Fibroblast of lung (primary cell): ENCODE results near the gene SLC16A4. TPM values are rescaled to one million over a fixed set of nuclear protein-coding genes. Genes with fewer than 3 reads are reported as not detected.

Source experiments
- DNase-seq, 2 donors: peaks; one replicate each; pipeline versions ENCODE4 v3.0.0 to v3.0.0-alpha.2; 2010; ENCODE audit warnings: low read depth in 2 of 2
- H2AFZ ChIP-seq: 2 replicates; pipeline ENCODE4 v1.5.1; 2012; ENCODE audit warnings: low read length, control low read depth, inconsistent platforms
- H3K27ac ChIP-seq: 2 replicates; pipeline ENCODE4 v1.5.1; 2011; ENCODE audit warnings: low read length, control low read depth; ENCODE audit not compliant: insufficient read depth
- H3K27me3 ChIP-seq: 2 replicates; pipeline ENCODE4 v1.5.1; 2011; ENCODE audit warnings: mild to moderate bottlenecking, low read length; ENCODE audit not compliant: control insufficient read depth, insufficient read depth
- H3K36me3 ChIP-seq: 2 replicates; pipeline ENCODE4 v1.5.1; 2011; ENCODE audit warnings: low read length; ENCODE audit not compliant: control insufficient read depth, insufficient read depth
- H3K4me1 ChIP-seq: 2 replicates; pipeline ENCODE4 v1.5.1; 2011; ENCODE audit warnings: low read length; ENCODE audit not compliant: control insufficient read depth, insufficient read depth; ENCODE audit errors: extremely low read depth
- H3K4me2 ChIP-seq: 2 replicates; pipeline ENCODE4 v1.5.1; 2011; ENCODE audit warnings: low read length, control low read depth; ENCODE audit not compliant: insufficient read depth; ENCODE audit errors: extremely low read depth
- H3K4me3 ChIP-seq, 4 experiments: fragments of 200-600 bp in 1 of 4; sonication (generic) in 1 of 4; replicated peaks in 1 of 4; 2 replicates each; pipeline ENCODE4 v1.5.1; 2011 to 2016; ENCODE audit warnings: low read length in 4 of 4, low read depth in 3 of 4, mild to moderate bottlenecking in 3 of 4, control low read depth in 2 of 4, inconsistent platforms in 1 of 4, mixed read lengths in 1 of 4; ENCODE audit not compliant: insufficient read depth in 1 of 4; ENCODE audit errors: control extremely low read depth in 1 of 4
- H3K79me2 ChIP-seq: 2 replicates; pipeline ENCODE4 v1.5.1; 2012; ENCODE audit warnings: mild to moderate bottlenecking, low read length, inconsistent platforms; ENCODE audit not compliant: control insufficient read depth, insufficient read depth
- H3K9ac ChIP-seq: 2 replicates; pipeline ENCODE4 v1.5.1; 2011; ENCODE audit warnings: mild to moderate bottlenecking, low read length, control low read depth; ENCODE audit not compliant: insufficient read depth
- H3K9me3 ChIP-seq: 2 replicates; pipeline ENCODE4 v1.5.1; 2012; ENCODE audit warnings: low read depth, low read length; ENCODE audit not compliant: control insufficient read depth, insufficient read depth
- H4K20me1 ChIP-seq: 2 replicates; pipeline ENCODE4 v1.5.1; 2011; ENCODE audit warnings: low read length; ENCODE audit not compliant: control insufficient read depth, insufficient read depth; ENCODE audit errors: extremely low read depth
- CTCF ChIP-seq, 2 donors: IDR thresholded peaks in 1 of 2; conservative IDR thresholded peaks in 1 of 2; 1 replicate in 1 of 2; 2 replicates in 1 of 2; pipeline ENCODE4 v1.5.1; 2011 to 2012; ENCODE audit warnings: low read length in 2 of 2, control low read depth in 1 of 2, inconsistent platforms in 1 of 2, low read depth in 1 of 2, mild to moderate bottlenecking in 1 of 2
- EZH2 ChIP-seq: IDR thresholded peaks from 2 replicates; pipeline ENCODE4 v1.5.1; 2012; ENCODE audit warnings: low read length, control low read depth, mild to moderate bottlenecking; ENCODE audit errors: missing control alignments
- polyA plus RNA-seq, 2 donors: library from polyadenylated mRNA; depleted of rRNA in 1 of 2; stranded (reverse) in 1 of 2; unstranded in 1 of 2; fragments of >200 nt; gene quantifications; 2 replicates each; pipeline ENCODE4 v1.2.1, GENCODE V29; 2011 to 2012; ENCODE audit warnings: missing spikeins in 1 of 2
- total RNA-seq: library from RNA; depleted of rRNA; stranded (reverse); fragments of >200 nt; gene quantifications from 2 replicates; pipeline ENCODE4 v1.2.1, GENCODE V29; 2014

SLC16A4 gene
- total and polyA plus RNA-seq, 2 donors (not counting 1 experiment from before 2014, with no cell fraction given): 64.4 to 91.9 TPM

GRCh38 chr1:110436635-110437034 is 45.8 kb upstream of the SLC16A4 start:
- H3K36me3 ChIP-seq: no peaks in the 10 kb centered on the region
- no peaks in the 10 kb centered on the region for H3K4me1 ChIP-seq
- H3K4me2 ChIP-seq: no peak overlapping the region
- no peak overlapping the region for H3K4me3 ChIP-seq
- H3K9ac ChIP-seq: no peak overlapping the region
- no peak overlapping the region for H2AFZ ChIP-seq
- no peak overlapping the region for H3K27ac ChIP-seq
- H3K27me3 ChIP-seq: peaks cover 21% of the 10 kb centered on the region
- DNase-seq: peak in 1 of 2 donors; percentile 14
- TF ChIP-seq EZH2 (no peak), CTCF (conservative IDR thresholded peaks at IDR 0.05 in 1 of 2, IDR thresholded peaks at IDR 0.05 in 1 of 2; ENCODE audit: low read depth in 1 of 2, low read length in 2 of 2) (no peak)
- no peaks in the 10 kb centered on the region for H4K20me1 ChIP-seq
- H3K9me3 ChIP-seq: no peaks in the 10 kb centered on the region
- no peaks in the 10 kb centered on the region for H3K79me2 ChIP-seq

- no peak for DNase-seq
- peaks cover 33% of the 10 kb centered on the region for H3K27me3 ChIP-seq
- no peak for TF ChIP-seq CTCF (conservative IDR thresholded peaks at IDR 0.05 in 1 of 2, IDR thresholded peaks at IDR 0.05 in 1 of 2; ENCODE audit: low read depth in 1 of 2, low read length in 2 of 2)
- no peak for TF ChIP-seq EZH2
These were observed 44.1 kb upstream of the SLC16A4 start for GRCh38 chr1:110434946-110435345.

GRCh38 chr1:110433803-110434202 is 43.0 kb upstream of the SLC16A4 start:
- Histone ChIP-seq H3K4me2 (no peak overlapping the region), H3K79me2 (no peaks in the 10 kb centered on the region), H2AFZ (no peak overlapping the region), H4K20me1 (no peaks in the 10 kb centered on the region), H3K9ac (no peak overlapping the region), H3K27ac (no peak overlapping the region), H3K4me3 (no peak overlapping the region), H3K27me3 (peaks cover 38% of the 10 kb centered on the region), H3K36me3 (no peaks in the 10 kb centered on the region), H3K9me3 (no peaks in the 10 kb centered on the region), H3K4me1 (no peaks in the 10 kb centered on the region)
- TF ChIP-seq EZH2 (no peak), CTCF (conservative IDR thresholded peaks at IDR 0.05 in 1 of 2, IDR thresholded peaks at IDR 0.05 in 1 of 2; ENCODE audit: low read depth in 1 of 2, low read length in 2 of 2) (no peak)
- peak; percentile 17 to 28 for DNase-seq

More at GRCh38 chr1:110434946-110435345, 44.1 kb upstream of the SLC16A4 start:
- Histone ChIP-seq H3K4me3 (no peak overlapping the region), H3K36me3 (no peaks in the 10 kb centered on the region), H3K9ac (no peak overlapping the region), H3K79me2 (no peaks in the 10 kb centered on the region), H3K4me2 (no peak overlapping the region), H3K9me3 (no peaks in the 10 kb centered on the region), H3K4me1 (no peaks in the 10 kb centered on the region), H2AFZ (no peak overlapping the region), H3K27ac (no peak overlapping the region), H4K20me1 (no peaks in the 10 kb centered on the region)
